BLaER1 (cell line): ENCODE data around the gene SNX3.

Source experiments
- H3K27ac ChIP-seq: shearing (Covaris generic); formaldehyde crosslinking; 2 replicates; pipeline ENCODE4 v1.8.1; 2022
- H3K27me3 ChIP-seq: shearing (Covaris generic); formaldehyde crosslinking; 2 replicates; pipeline ENCODE4 v1.8.1; 2022
- H3K36me3 ChIP-seq: shearing (Covaris generic); formaldehyde crosslinking; 2 replicates; pipeline ENCODE4 v1.8.1; 2022
- H3K4me1 ChIP-seq: shearing (Covaris generic); formaldehyde crosslinking; 2 replicates; pipeline ENCODE4 v1.8.1; 2022
- H3K4me2 ChIP-seq: shearing (Covaris generic); formaldehyde crosslinking; 2 replicates; pipeline ENCODE4 v1.8.1; 2022
- H3K4me3 ChIP-seq: shearing (Covaris generic); formaldehyde crosslinking; 2 replicates; pipeline ENCODE4 v1.8.1; 2022
- H3K9ac ChIP-seq: shearing (Covaris generic); formaldehyde crosslinking; 2 replicates; pipeline ENCODE4 v1.8.1; 2022
- H3K9me3 ChIP-seq: shearing (Covaris generic); formaldehyde crosslinking; 2 replicates; pipeline ENCODE4 v1.8.1; 2022
- H4K20me1 ChIP-seq: shearing (Covaris generic); formaldehyde crosslinking; 2 replicates; pipeline ENCODE4 v1.8.1; 2022
- Cebpa-rat ChIP-seq: shearing (Covaris generic); IDR thresholded peaks from 2 replicates; pipeline ENCODE4 v1.8.1; 2022

Gene SNX3

DNA sequence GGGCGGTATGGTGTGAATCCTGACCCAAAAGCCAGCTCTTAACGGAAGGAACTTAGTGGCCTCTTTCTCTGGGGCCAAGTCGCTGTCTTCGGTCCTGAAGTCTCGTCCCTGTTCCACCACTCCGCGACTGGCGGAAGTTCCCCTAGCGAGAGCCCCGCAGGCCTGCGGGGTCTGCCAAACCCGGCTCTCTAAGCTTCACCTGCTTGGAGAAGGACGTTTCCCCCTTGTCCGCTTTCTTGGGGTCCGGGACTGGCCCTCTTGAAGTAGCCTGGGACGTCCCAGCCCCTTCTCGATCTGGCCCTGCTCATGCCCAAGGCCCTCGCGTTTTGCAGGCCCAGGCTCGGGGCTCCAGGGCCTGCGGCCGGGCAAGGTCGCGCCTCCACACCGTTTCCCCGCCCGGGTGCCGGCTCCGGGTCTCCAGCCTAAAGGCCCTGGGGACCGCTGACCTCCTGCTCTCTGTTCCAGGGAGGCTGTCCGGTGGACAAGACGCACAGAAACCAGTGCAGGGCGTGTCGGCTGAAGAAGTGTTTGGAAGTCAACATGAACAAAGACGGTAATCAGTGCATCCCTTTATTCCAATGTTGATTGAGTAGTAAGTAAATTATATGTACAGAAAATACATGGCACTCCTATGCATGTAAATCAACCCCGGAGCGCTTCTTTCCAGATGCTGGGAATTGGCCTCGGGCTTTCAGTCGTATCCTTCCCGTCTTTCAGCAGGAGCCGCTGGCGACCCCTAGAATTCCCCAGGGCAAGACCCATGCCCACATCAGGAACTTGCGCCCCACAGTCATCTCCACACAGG, 86.3 kb downstream of the SNX3 start:
- no peak overlapping the region for H3K9ac ChIP-seq
- peaks cover 31% of the 10 kb centered on the region for H4K20me1 ChIP-seq
- no peak overlapping the region for H3K4me3 ChIP-seq
- H3K9me3 ChIP-seq: peaks cover 36% of the 10 kb centered on the region
- no peak overlapping the region for H3K27ac ChIP-seq
- TF ChIP-seq Cebpa-rat: no peak
- no peaks in the 10 kb centered on the region; the same call in 1 of the 2 replicates for H3K4me1 ChIP-seq
- H3K36me3 ChIP-seq: no peaks in the 10 kb centered on the region
- peaks cover 79% of the 10 kb centered on the region for H3K27me3 ChIP-seq
- H3K4me2 ChIP-seq: no peak overlapping the region

DNA sequence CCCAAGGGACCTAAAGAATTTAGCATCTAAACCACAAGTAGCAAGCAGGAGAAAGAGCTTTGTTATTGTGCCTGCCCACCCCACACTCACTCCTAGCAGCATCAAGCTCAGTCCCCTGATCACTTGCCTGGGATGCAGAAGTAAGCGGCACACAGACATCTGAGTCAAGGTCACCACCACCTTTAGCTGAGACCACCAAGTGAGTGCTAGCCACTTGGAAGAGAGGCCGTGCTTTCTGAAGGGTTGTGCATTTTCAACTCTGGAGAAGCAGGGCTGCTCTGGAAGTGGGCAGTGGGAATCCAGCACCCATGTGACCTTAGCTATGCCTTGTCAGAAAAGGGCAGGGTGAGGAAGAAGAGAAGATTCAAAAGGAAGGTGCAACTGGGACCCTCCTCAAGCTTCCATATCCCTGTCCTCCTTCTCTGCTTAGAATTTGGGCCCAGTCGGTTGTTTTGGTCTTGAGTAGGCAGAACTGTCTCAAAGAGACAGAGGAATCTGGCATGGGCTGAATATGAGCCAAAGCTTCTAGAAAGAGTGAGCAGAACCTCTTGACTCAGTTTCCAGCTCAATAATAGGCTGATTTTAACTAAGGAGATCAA, 88.8 kb downstream of the SNX3 start:
- Histone ChIP-seq H3K36me3 (no peaks in the 10 kb centered on the region), H3K4me3 (no peak overlapping the region), H3K9me3 (peaks cover 56% of the 10 kb centered on the region), H4K20me1 (peaks cover 57% of the 10 kb centered on the region), H3K4me2 (no peak overlapping the region), H3K4me1 (no peaks in the 10 kb centered on the region; the same call in 1 of the 2 replicates), H3K27me3 (peaks cover 100% of the 10 kb centered on the region), H3K27ac (no peak overlapping the region), H3K9ac (no peak overlapping the region)
- no peak for TF ChIP-seq Cebpa-rat

DNA sequence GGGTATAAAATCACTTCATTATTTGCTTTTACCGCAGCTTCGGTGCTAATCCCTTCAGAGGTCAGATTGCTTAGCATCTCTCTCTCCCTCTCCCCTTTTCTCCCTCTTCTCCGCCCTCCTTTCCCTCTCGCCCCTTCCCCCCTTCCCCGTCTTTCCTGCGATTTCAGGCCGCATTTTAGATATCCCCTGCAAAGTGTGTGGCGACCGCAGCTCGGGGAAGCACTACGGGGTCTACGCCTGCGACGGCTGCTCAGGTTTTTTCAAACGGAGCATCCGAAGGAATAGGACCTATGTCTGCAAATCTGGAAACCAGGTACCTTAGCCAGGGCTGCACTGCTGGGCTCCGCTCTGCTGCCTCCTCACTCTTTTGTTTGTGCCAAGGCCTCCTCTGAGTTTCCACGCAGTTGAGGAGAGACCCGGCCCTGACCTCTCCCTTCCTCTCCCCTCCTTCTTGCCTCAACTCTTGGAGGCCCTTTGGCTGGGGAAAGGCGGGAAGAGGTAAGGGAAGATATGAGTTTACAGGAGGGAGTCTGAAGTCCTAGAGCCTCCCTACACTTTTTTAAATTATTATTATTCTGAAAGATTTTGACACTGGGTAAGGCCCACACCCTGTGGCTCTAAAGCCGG, 89.4 kb downstream of the SNX3 start:
- no peak overlapping the region for H3K9ac ChIP-seq
- H3K4me1 ChIP-seq: no peaks in the 10 kb centered on the region; the same call in 1 of the 2 replicates
- H3K4me2 ChIP-seq: no peak overlapping the region
- H4K20me1 ChIP-seq: peaks cover 63% of the 10 kb centered on the region
- H3K4me3 ChIP-seq: no peak overlapping the region
- H3K27ac ChIP-seq: no peak overlapping the region
- no peak for TF ChIP-seq Cebpa-rat
- H3K27me3 ChIP-seq: peaks cover 100% of the 10 kb centered on the region
- no peaks in the 10 kb centered on the region for H3K36me3 ChIP-seq
- peaks cover 59% of the 10 kb centered on the region for H3K9me3 ChIP-seq

DNA sequence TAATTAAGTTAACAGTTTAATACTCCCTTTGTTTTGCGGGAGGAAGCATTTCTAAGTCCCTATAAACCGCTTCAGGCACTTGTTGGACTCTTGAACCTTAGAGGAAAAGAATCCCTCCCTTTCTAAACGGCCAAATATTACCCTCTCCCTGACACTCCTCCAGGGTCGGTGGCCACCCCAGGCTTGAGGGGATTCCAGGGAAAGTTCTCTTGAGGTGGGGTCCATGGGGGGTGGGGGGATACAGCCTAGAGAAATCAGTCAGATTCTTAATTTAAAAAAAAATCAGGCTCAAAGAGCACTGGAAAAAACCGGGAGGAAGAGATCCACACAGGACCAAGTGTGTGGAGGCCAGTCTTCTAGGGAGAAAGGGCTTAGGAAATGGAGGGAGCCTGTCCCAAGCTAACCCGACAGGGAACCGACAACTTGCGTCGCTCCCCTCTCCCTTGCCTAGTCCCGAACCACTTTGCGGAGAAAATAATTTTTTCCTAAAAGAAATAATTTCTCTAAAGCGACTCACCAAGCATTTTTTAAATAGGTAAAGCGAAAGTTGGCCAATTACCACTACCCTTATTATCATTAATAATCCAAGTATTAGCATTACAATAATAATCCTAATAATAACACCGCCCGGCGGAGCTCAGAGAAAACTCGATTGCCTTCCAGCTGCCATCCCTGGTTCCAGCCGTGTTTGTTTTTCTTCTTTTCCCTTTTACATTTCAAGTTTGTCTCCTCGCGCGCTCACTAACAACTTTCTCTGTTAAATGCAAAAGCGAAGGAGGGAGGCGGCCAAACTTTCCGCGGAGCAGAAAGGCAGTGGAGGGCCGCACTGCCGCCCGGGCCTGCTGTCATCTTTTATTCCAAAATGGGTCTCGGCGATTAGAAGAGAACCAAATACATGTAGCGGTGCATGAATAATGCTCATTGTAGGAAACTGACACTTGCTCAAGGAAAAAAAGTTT, 90.2 kb downstream of the SNX3 start:
- peaks cover 100% of the 10 kb centered on the region for H3K27me3 ChIP-seq
- peaks cover 71% of the 10 kb centered on the region for H4K20me1 ChIP-seq
- H3K9me3 ChIP-seq: peaks cover 57% of the 10 kb centered on the region
- no peak overlapping the region for H3K9ac ChIP-seq
- H3K4me2 ChIP-seq: no peak overlapping the region
- TF ChIP-seq Cebpa-rat: no peak
- H3K4me1 ChIP-seq: no peaks in the 10 kb centered on the region; the same call in 1 of the 2 replicates
- no peak overlapping the region for H3K4me3 ChIP-seq
- no peak overlapping the region for H3K27ac ChIP-seq
- no peaks in the 10 kb centered on the region for H3K36me3 ChIP-seq

DNA sequence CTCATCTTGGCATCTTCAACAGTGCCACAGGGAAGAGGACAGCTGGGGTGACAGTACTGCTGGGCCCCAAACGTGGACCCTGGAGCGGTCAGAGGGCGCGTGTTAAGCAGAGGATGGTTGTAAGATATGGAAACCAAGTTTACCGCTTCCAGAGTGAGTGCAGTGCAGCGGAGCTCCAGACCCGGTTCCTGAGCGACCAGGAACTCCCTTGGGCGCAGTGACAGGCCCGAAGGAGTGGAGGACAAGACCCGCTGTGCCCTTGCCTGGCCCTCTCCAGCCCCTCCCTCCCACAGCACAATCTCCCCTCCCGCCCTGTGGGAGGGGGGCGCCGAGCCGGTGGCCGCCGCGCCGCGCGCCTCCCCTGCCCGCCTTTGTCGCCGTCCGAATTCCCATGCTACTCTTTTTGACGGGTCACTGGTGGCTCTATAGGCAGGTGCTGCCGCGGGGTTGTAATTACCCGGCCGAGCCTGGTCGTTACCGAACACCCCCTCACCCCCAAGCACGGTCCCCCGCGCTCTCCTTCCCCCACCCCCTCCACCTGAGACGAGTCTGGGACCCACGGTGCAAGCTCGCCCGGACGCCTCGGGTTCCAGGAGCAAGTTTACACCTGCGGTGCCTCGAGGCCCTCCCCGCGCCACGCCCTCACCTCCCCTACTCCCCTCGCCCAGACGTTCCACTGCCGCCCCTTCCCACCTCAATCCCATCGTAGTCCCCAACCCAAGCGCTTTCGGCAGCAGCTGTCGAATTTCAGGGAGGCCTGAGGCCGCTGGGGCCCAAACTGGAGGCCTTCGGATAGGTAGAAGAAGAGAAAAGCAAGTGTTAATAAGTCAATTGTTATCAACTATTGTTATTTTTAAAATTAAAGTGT, 91.1 kb downstream of the SNX3 start:
- Histone ChIP-seq H3K27me3 (peaks cover 100% of the 10 kb centered on the region), H3K4me1 (peaks cover 7% of the 10 kb centered on the region), H3K4me3 (no peak overlapping the region), H3K4me2 (no peak overlapping the region), H3K9ac (no peak overlapping the region), H3K9me3 (peaks cover 56% of the 10 kb centered on the region), H4K20me1 (peaks cover 80% of the 10 kb centered on the region), H3K27ac (no peak overlapping the region), H3K36me3 (no peaks in the 10 kb centered on the region)
- no peak for TF ChIP-seq Cebpa-rat

DNA sequence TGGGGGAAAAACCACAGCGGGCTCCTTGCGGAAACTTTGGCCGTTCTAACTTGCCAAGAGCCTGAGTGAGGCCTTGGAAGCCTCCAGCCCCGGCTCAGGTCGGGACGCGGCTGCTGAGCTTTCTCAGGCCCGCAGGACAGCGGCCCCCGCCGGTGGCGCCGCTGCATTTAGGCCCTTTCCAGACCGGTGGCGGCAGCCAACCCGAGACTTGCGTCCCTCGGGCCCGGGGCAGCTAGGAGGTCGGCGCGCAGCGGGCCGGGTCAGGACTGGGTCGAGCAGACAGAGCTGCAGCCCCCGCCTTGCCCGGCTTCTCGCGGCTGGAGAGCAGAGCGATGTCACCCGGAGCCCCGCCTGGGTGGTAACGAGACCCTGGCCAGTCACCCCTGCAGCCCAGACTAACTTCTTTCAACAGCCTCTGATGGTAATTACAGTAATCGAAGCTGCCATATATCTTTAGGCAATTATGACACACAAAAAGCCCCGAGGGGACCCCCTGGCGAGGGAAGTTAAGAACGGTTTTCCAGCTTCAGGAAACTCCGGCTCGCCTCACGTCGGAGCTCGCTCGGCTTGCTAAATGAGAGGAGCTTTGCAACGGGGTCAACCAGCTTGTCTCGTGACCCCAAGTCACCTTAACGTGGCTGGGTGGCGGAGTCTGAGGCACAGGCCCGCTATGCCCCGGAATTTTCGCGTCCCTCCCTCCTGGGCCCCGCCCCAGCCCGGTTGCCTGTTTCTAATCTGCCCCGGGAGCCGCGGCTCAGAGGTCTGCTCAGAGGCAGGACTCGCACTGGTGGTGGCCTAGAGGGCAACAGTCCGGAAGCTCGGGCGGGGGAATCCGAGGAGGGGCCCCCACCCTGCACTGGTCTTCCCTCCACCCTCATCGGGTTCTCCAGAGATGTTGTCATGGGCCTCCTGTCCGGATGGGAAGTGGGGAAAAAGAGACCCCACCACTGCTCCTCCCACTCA, 92.1 kb downstream of the SNX3 start:
- H4K20me1 ChIP-seq: peaks cover 89% of the 10 kb centered on the region
- H3K36me3 ChIP-seq: no peaks in the 10 kb centered on the region
- no peak overlapping the region for H3K4me3 ChIP-seq
- TF ChIP-seq Cebpa-rat: no peak
- peaks cover 10% of the 10 kb centered on the region for H3K4me1 ChIP-seq
- H3K9ac ChIP-seq: no peak overlapping the region
- H3K4me2 ChIP-seq: no peak overlapping the region
- H3K27me3 ChIP-seq: peaks cover 100% of the 10 kb centered on the region
- H3K27ac ChIP-seq: no peak overlapping the region
- H3K9me3 ChIP-seq: peaks cover 55% of the 10 kb centered on the region

DNA sequence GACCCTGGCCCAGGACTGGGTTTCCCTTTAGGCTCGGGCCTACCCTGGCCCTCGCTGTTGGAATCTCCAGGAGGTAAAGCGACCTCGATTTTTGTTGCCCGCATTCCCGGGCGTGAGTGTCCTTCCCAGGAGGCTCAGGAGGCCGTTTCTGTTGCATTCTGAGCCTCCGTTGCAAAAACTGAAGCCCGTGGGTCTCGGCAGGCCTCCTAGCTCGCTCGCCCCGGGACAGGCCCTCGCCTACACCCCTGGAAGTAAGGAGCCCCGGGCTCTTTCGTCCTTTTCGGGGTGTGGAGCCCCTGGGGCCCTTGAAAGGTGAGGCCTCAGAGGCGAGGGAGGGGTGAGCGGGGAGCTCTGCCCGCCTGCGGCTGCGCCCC, 92.8 kb downstream of the SNX3 start:
- Histone ChIP-seq H3K9me3 (peaks cover 55% of the 10 kb centered on the region), H3K4me2 (no peak overlapping the region), H3K27me3 (peaks cover 100% of the 10 kb centered on the region), H3K4me3 (no peak overlapping the region), H3K4me1 (peaks cover 10% of the 10 kb centered on the region), H3K9ac (no peak overlapping the region), H4K20me1 (peaks cover 96% of the 10 kb centered on the region), H3K36me3 (no peaks in the 10 kb centered on the region), H3K27ac (no peak overlapping the region)
- no peak for TF ChIP-seq Cebpa-rat
